Neural crest cell (in vitro differentiated cells): ENCODE results near the gene C10orf143. TPM values are rescaled to one million over a fixed set of nuclear protein-coding genes. Genes with fewer than 3 reads are reported as not detected.
"Not testable (repeated sequence)": the region's sequence is repeated elsewhere in the genome, so short reads cannot be mapped to it uniquely, and the experiment has no call there.

Experiments
- DNase-seq: peaks from one replicate; pipeline ENCODE4 v3.0.0; 2021; ENCODE audit warnings: low read depth, mixed read lengths, low spot score
- H3K27ac Mint-ChIP-seq: one replicate; pipeline ENCODE4 v1.8.0; 2021; ENCODE audit warnings: mild to moderate bottlenecking, mixed read lengths; ENCODE audit not compliant: unreplicated experiment
- H3K27me3 Mint-ChIP-seq: 2 replicates; pipeline ENCODE4 v1.8.0; 2021; ENCODE audit warnings: low read depth, mild to moderate bottlenecking, mixed read lengths
- H3K36me3 Mint-ChIP-seq: 2 replicates; pipeline ENCODE4 v1.8.0; 2021; ENCODE audit warnings: low read depth, mild to moderate bottlenecking, mixed read lengths
- H3K4me1 Mint-ChIP-seq: 2 replicates; pipeline ENCODE4 v1.8.0; 2021; ENCODE audit warnings: mixed read lengths
- H3K4me3 Mint-ChIP-seq: one replicate; pipeline ENCODE4 v1.8.0; 2021; ENCODE audit warnings: mild to moderate bottlenecking, mixed read lengths
- H3K9me3 Mint-ChIP-seq: 2 replicates; pipeline ENCODE4 v1.8.0; 2021; ENCODE audit warnings: mixed read lengths
- total RNA-seq: library from RNA; stranded (reverse); gene quantifications from 2 replicates; pipeline ENCODE4 v1.2.1, GENCODE V29; 2021
- TF ChIP-seq, protein P1 (sequence below): fragments of 200-600 bp; sonication (generic); conservative IDR thresholded peaks from 2 replicates; pipeline ENCODE4 v1.5.0; 2021; ENCODE audit warnings: antibody characterized with exemption, mild to moderate bottlenecking

C10orf143 gene
- total RNA-seq, 1 donor from 2014 or later = 2.7 TPM

GRCh38 chr10:130024779-130025325 lies 85.8 kb downstream of the C10orf143 start:
- no peak overlapping the region for H3K27ac Mint-ChIP-seq
- no peak for DNase-seq
- H3K4me1 Mint-ChIP-seq = no peaks in the 10 kb centered on the region
- no peaks in the 10 kb centered on the region for H3K9me3 Mint-ChIP-seq
- H3K27me3 Mint-ChIP-seq = no peaks in the 10 kb centered on the region
- TF ChIP-seq, protein P1, sequence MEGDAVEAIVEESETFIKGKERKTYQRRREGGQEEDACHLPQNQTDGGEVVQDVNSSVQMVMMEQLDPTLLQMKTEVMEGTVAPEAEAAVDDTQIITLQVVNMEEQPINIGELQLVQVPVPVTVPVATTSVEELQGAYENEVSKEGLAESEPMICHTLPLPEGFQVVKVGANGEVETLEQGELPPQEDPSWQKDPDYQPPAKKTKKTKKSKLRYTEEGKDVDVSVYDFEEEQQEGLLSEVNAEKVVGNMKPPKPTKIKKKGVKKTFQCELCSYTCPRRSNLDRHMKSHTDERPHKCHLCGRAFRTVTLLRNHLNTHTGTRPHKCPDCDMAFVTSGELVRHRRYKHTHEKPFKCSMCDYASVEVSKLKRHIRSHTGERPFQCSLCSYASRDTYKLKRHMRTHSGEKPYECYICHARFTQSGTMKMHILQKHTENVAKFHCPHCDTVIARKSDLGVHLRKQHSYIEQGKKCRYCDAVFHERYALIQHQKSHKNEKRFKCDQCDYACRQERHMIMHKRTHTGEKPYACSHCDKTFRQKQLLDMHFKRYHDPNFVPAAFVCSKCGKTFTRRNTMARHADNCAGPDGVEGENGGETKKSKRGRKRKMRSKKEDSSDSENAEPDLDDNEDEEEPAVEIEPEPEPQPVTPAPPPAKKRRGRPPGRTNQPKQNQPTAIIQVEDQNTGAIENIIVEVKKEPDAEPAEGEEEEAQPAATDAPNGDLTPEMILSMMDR = no peak
- no peaks in the 10 kb centered on the region for H3K36me3 Mint-ChIP-seq
- H3K4me3 Mint-ChIP-seq = no peak overlapping the region

- H3K4me1 Mint-ChIP-seq, H3K27me3 Mint-ChIP-seq, H3K4me3 Mint-ChIP-seq: not testable (repeated sequence)
Measured at GRCh38 chr10:130024326-130024725, 86.3 kb downstream of the C10orf143 start.

GRCh38 chr10:130023454-130024230 lies 87.0 kb downstream of the C10orf143 start:
- H3K4me3 Mint-ChIP-seq = no peak overlapping the region
- H3K9me3 Mint-ChIP-seq = no peaks in the 10 kb centered on the region
- H3K27ac Mint-ChIP-seq = peak overlapping the region; percentile 35
- H3K27me3 Mint-ChIP-seq = no peaks in the 10 kb centered on the region
- H3K4me1 Mint-ChIP-seq = no peaks in the 10 kb centered on the region
- TF ChIP-seq, protein P1 = no peak
- H3K36me3 Mint-ChIP-seq = no peaks in the 10 kb centered on the region
- no peak for DNase-seq

More at GRCh38 chr10:130024326-130024725, 86.3 kb downstream of the C10orf143 start:
- DNase-seq, H3K36me3 Mint-ChIP-seq, H3K9me3 Mint-ChIP-seq, H3K27ac Mint-ChIP-seq: not testable (repeated sequence)

DNA sequence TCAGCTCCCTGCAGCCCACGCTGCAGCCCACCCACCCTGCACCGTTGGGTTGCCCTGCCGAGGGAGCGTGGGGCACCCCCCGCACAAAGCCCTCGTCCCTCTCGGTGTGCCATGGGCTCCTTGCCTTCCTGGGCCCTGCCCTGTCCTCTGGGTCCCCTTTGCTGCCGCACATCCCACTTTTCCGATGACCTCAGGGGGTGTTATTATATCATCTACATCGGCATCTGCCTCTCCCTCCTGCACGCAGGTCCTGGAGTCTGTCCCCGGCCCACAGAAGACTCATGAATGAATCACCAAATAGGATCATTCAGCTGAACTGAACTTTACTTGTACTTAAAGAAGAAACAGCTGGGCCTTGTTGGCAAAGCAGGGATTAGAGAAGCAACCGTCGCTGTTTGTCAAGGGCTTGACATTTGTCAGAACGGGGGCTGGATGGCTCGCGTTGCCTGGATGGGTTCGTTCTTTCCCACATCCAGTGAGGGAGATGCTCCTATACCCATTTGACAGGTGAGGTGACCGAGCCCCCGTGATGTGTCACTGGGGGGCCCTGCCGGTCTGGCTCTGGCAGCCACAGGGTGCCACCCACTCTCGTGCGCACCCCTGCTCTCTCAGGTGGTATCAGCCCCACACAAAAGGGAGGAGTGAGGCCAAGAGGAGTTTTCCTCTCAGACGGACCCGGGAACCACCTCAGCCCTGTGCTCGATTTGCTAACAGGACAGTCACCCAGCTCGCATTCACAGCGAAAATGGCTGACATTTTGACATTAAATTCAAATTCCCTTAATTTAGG lies 87.9 kb downstream of the C10orf143 start:
- H3K9me3 Mint-ChIP-seq = no peaks in the 10 kb centered on the region
- DNase-seq = no peak

GRCh38 chr10:130022086-130022485 lies 88.5 kb downstream of the C10orf143 start:
- no peak overlapping the region for H3K27ac Mint-ChIP-seq
- TF ChIP-seq, protein P1 = no peak
- no peaks in the 10 kb centered on the region for H3K4me1 Mint-ChIP-seq
- no peaks in the 10 kb centered on the region for H3K27me3 Mint-ChIP-seq
- no peak for DNase-seq
- H3K4me3 Mint-ChIP-seq = no peak overlapping the region
- no peaks in the 10 kb centered on the region for H3K9me3 Mint-ChIP-seq
- H3K36me3 Mint-ChIP-seq = no peaks in the 10 kb centered on the region

More for the DNA sequence above, 87.9 kb downstream of the C10orf143 start:
- Mint-ChIP-seq H3K27me3 (no peaks in the 10 kb centered on the region), H3K4me3 (no peak overlapping the region), H3K4me1 (no peaks in the 10 kb centered on the region), H3K27ac (no peak overlapping the region), H3K36me3 (no peaks in the 10 kb centered on the region)
- TF ChIP-seq, protein P1 = no peak
